PFSK-1 (cell line): Measurements from ENCODE around the gene GALNT15.

ENCODE experiments used
- FOXP2 ChIP-seq: optimal IDR thresholded peaks from 2 replicates; pipeline ENCODE3; 2011; ENCODE audit warnings: borderline replicate concordance, control low read depth, inconsistent platforms; ENCODE audit not compliant: insufficient read depth; ENCODE audit errors: extremely low read length, extremely low read depth
- POLR2AphosphoS5 ChIP-seq: IDR thresholded peaks from 2 replicates; pipeline ENCODE4 v1.6.1; 2012; ENCODE audit warnings: low read depth, mild to moderate bottlenecking, control low read depth, low read length, moderate library complexity
- REST ChIP-seq, 2 experiments: IDR thresholded peaks; 2 replicates each; pipeline versions ENCODE4 v1.6.1 to v1.8.0; 2011 to 2012; ENCODE audit warnings: low read depth in 2 of 2, low read length in 2 of 2, control low read depth in 1 of 2, inconsistent platforms in 1 of 2, mild to moderate bottlenecking in 1 of 2, moderate library complexity in 1 of 2; ENCODE audit not compliant: insufficient read depth in 1 of 2
- SIN3A ChIP-seq: IDR thresholded peaks from 2 replicates; pipeline ENCODE4 v1.6.1; 2012; ENCODE audit warnings: mild to moderate bottlenecking, low read length, moderate library complexity, borderline replicate concordance; ENCODE audit not compliant: insufficient read depth
- TAF1 ChIP-seq: IDR thresholded peaks from 2 replicates; pipeline ENCODE4 v1.6.1; 2012; ENCODE audit warnings: low read length, control low read depth, borderline replicate concordance; ENCODE audit not compliant: insufficient read depth

DNA sequence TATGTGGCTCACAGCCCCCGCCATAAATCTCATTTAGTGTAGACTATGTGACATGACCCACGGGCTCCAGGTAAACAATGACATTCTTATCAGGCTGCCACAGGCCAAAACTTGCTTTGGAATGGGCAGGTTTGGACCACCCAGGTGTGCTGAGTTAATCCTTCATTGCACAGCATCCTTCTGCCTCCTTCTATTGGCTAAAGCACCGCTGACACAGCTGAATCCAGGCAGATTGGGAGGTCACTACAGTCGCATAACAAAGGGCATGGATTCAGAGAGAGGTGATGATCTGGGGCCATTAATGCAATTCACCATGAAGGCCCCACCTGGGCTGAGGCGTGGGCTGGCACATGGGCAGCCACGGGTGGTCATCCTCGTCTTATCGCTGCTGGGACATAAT, 47.8 kb upstream of the GALNT15 start:
- TF ChIP-seq TAF1, result no peak
- TF ChIP-seq POLR2AphosphoS5, result no peak
- no peak for TF ChIP-seq FOXP2
- no peak for TF ChIP-seq REST (IDR thresholded peaks at IDR 0.05; ENCODE audit: insufficient read depth in 1 of 2, low read depth in 2 of 2, low read length in 2 of 2)
- no peak for TF ChIP-seq SIN3A
